HG03575 (cell line): ENCODE measurements around the gene KRTAP5-1.
"Not testable (repeated sequence)": the region's sequence is repeated elsewhere in the genome, so short reads cannot be mapped to it uniquely, and the experiment has no call there.

Experiments used
- ATAC-seq: cut with Tn5 transposase; IDR thresholded peaks from one replicate; pipeline ENCODE4 v1.9.1; 2021; ENCODE audit not compliant: unreplicated experiment, insufficient number of reproducible peaks, low FRiP score; ENCODE audit errors: extremely low read depth

Gene KRTAP5-1

GRCh38 chr11:1584661-1585370 is at the start of gene KRTAP5-1:
Gene KRTAP5-1 (minus strand): TSS chr11:1585283. CDS start chr11:1585249, 34 bp downstream.
- ATAC-seq = not testable (repeated sequence)

- no peak for ATAC-seq
Observed at GRCh38 chr11:1633864-1634263, 48.8 kb upstream of the KRTAP5-1 start.

GRCh38 chr11:1632053-1632714 is 47.1 kb upstream of the KRTAP5-1 start:
- no peak for ATAC-seq

GRCh38 chr11:1631066-1631568 is 46.0 kb upstream of the KRTAP5-1 start:
- no peak for ATAC-seq

GRCh38 chr11:1630271-1630670 is 45.2 kb upstream of the KRTAP5-1 start:
- ATAC-seq = no peak

GRCh38 chr11:1629326-1630185 is 44.5 kb upstream of the KRTAP5-1 start, which contains the start of gene KRTAP5-5:
Gene KRTAP5-5 (plus strand): TSS chr11:1629775. CDS start chr11:1629841, 66 bp downstream.
- no peak for ATAC-seq

- no peak for ATAC-seq
Observed at GRCh38 chr11:1628506-1629325, 43.6 kb upstream of the KRTAP5-1 start.

- ATAC-seq = no peak
Observed at GRCh38 chr11:1625541-1625940, 40.5 kb upstream of the KRTAP5-1 start.

GRCh38 chr11:1624621-1625020 is 39.5 kb upstream of the KRTAP5-1 start:
- no peak for ATAC-seq

GRCh38 chr11:1623716-1624115 is 38.6 kb upstream of the KRTAP5-1 start:
- ATAC-seq = no peak

GRCh38 chr11:1622086-1622485 is 37.0 kb upstream of the KRTAP5-1 start, which contains the start of gene KRTAP5-4:
Gene KRTAP5-4 (minus strand): TSS chr11:1622138. CDS start chr11:1622093, 45 bp downstream.
- no peak for ATAC-seq

GRCh38 chr11:1619449-1619848 is 34.4 kb upstream of the KRTAP5-1 start:
- ATAC-seq = no peak

GRCh38 chr11:1618231-1618630 is 33.1 kb upstream of the KRTAP5-1 start:
- no peak for ATAC-seq

- no peak for ATAC-seq
Observed at GRCh38 chr11:1608363-1608762, 23.3 kb upstream of the KRTAP5-1 start, which contains the start of gene KRTAP5-3. Gene KRTAP5-3 (minus strand): TSS chr11:1608463. CDS start chr11:1608385, 78 bp downstream.

- not testable (repeated sequence) for ATAC-seq
Observed at GRCh38 chr11:1607901-1608300, 22.8 kb upstream of the KRTAP5-1 start.

GRCh38 chr11:1607156-1607845 is 22.2 kb upstream of the KRTAP5-1 start:
- not testable (repeated sequence) for ATAC-seq

GRCh38 chr11:1605923-1606322 is 20.8 kb upstream of the KRTAP5-1 start:
- not testable (repeated sequence) for ATAC-seq

- no peak for ATAC-seq
Observed at GRCh38 chr11:1604711-1605110, 19.6 kb upstream of the KRTAP5-1 start.
